Stimulated activated CD4-positive, alpha-beta T cell treated with anti-CD3 and anti-CD28 coated beads, Interleukin-2, amount 100 ng/mL, for 24 hours (primary cell): ENCODE data around the gene TBC1D13.
"Not testable (repeated sequence)": the region's sequence is repeated elsewhere in the genome, so short reads cannot be mapped to it uniquely, and the experiment has no call there.

Source experiments
- DNase-seq, 2 donors: peaks; one replicate each; pipeline ENCODE4 v3.0.0-alpha.2; 2020

The TBC1D13 gene, protein sequence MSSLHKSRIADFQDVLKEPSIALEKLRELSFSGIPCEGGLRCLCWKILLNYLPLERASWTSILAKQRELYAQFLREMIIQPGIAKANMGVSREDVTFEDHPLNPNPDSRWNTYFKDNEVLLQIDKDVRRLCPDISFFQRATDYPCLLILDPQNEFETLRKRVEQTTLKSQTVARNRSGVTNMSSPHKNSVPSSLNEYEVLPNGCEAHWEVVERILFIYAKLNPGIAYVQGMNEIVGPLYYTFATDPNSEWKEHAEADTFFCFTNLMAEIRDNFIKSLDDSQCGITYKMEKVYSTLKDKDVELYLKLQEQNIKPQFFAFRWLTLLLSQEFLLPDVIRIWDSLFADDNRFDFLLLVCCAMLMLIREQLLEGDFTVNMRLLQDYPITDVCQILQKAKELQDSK

DNA sequence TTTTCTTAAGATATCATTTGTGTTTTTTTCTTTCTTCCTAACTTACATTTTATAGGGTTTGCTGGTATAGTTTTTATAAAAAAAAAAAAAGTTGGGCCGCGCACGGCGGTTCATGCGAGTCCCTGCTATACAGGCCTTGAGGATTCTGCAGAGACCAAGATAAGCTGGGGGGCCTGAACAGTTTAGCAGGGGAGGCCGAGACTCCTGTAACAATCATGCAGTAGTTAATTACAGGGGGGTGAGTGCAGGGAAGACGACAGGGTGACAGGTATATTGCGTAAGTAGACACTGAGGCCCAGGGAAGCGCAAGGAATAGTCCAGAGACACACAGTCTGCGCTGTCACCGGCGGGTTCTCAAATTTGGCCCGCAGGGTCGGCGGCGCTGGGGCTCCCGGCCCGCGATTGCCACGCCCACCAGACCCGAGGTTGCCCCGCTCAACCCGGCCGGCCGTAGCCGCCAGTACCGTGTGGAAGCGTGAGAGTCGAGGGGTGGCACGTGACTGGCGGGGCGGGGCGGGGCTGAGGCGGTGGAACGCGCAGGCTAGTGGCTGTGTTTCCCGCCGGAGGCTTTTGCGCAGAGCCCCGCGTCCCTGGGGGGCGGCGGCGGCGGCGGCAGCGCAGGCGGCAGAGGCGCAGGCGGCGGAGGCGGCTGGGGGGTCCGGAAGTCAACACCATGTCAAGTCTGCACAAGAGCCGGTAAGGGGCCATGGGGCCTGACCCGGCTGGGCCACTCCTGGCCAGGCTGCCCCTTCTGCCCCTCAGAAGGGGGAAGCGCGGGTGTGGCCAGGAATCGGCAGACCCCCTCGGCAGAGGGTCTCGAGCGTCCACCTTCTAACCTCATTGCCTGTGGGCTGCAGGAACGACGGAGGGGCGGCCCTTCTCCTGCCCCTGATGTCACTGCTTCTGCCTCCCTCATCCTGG, at the start of gene TBC1D13:
TBC1D13 (plus strand) TSS at position 573 of the 921 bp plus-strand sequence; CDS start at position 674, 101 bp downstream.
- DNase-seq = peak; percentile 89 to 92

DNA sequence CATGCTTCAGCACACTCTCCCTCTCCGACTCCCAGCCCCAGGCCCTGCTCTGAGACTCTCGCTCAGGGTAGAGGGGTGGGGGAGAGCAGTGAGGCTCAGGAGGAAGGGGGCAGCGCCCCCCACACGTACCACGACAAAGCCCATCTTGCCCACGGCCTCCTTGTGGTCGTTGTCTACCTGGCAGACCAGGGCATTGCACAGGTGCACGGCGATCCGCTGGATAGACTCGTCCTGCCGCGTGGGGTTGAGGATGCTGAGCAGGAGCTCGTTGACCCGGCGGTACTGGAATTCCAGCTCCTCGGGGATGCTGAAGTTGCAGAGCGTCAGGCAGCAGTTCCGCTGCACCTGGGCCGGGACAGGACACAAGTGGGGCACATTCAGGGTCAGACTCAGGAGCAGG, 44.7 kb upstream of the TBC1D13 start:
- no peak for DNase-seq

DNA sequence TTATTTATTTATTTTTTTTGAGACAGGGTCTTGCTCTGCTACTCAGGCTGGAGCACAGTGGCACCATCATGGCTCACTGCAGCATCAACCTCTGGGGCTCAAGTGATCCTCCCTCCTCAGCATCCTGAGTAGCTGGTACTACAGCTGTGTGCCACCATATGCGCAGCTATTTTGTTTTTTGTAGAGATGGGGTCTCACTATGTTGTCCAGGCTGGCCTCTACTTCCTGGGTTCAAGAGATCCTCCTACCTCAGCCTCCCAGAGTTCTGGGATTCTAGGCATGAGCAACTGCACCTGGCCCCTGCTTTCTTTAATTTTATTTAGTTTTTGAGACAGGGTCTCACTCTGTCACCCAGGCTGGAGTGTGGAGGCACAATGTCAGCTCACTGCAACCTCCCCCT, 43.6 kb upstream of the TBC1D13 start:
- no peak for DNase-seq

DNA sequence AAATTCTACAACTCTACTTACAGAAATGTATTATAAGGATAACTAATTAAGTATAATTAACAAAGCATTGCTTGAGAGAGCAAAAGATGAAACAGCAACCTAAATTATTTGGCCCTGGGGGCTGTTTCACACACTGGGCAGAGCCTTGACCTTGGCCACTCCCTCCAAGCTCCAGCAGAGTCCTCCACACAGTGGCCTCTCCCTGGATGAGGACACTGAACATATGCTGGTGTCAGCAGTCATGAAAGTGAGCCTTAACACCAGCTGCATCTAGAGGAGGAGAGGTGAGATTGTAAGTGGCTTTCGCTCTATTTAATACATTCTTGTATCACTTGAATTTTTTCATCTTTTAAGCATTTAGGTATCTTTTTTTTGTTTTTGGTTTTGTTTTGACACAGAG, 39.8 kb upstream of the TBC1D13 start:
- no peak for DNase-seq

DNA sequence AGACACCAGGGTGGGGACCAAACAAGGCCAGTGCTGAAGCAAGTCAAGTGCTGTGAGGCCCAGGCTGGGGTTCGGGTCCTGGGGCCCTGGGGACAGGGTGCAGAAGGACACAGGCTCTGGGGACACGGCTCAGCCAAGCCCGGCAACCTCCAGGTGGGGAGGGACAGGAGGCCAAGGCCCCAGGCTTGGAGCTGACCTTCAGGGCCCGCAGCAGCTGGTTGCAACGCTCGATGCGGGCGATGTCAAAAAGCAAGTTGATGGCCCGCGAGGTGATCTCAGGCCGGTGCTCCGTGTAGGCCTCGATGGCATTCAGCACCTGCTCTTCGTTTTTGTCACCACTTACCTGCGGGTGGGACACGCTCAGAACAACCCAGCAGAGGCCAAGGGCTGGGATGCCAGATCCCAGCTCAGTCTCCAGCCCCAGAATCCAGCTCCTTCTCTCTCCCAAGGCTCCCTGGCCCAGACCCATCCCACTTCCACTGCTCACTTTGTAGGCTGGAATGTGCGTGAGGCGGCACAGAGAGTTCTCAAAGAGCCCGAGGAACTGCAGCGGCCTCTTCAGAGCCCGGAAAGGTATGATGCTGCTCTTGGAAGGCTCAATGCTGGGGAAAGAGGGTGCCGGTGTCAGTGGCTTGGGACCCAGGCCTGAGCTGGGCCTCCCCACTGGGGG, 36.0 kb upstream of the TBC1D13 start:
- DNase-seq = no peak

DNA sequence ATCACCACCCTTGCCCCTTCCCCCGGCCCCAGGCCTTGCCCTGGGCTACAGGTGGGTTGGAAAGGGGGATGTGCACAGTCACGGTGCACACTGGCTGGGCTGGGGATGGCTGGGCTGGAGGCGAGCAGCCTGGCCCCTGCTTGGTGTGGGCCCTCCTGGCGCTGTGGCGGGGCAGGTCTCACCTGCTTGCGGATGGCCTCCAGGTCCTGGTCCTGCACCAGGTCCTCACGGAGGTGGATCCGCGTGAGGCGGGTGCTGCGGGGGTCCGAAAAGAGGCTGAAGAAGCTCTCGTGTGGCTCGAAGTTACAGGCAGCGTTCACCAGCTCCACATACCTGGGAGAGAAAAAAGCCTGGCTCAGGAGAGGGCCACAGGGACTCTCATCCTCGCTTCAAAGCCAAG, 33.4 kb upstream of the TBC1D13 start:
- no peak for DNase-seq

DNA sequence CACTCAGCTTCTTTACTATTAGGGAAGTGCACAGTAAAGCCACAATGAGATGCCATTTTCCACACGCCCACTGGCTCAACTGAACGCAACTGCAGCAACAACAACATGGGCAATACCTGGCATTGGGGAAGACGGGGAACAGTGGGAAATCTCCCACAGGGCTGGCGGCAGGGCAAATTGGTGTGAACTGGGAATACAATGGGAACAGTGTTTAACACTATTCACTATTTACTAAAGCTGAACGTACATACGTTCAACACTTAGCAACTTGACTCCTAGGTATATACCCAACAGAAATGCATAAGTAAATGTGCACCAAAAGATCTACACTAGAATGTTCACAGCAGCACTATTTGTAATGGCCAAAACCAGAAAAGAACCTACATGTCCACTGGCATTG, 29.5 kb upstream of the TBC1D13 start:
- no peak for DNase-seq

DNA sequence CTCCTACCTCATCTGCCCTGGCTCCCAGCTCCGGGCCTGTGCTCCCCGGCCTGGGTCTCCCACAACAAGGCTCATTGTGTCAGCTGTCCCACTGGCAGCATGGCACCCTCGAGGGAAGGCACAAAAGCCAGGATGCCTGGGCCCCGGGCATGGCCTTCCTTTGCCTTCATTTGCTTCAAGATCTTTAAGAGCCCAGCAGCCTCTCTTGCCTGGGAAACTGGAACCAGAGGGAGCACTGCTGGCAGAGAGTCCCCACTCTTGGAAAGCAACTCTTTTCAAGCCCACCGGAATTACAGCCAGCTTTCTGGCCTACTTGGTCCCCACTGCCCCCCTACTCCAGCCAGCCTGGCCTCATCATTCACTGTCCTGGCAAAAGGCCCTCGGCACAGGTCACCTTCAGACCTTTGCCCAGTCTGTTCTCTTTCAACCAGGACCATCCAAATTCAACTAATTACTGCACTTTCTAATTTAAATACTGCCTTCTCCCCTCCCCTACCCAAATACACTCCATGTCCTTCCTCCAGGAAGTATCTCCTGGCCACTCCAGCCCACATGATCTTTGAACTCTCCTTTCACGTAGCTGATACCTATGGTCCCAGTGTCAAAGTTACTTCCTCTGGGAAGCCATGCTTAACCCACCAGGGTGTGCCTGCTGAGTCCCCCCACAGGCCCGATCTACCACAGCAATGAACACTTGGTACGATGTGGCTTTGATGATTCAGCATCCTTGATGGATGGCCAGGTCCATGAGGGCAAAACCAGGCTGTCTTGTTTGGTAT, 24.2 kb upstream of the TBC1D13 start:
- DNase-seq = no peak

DNA sequence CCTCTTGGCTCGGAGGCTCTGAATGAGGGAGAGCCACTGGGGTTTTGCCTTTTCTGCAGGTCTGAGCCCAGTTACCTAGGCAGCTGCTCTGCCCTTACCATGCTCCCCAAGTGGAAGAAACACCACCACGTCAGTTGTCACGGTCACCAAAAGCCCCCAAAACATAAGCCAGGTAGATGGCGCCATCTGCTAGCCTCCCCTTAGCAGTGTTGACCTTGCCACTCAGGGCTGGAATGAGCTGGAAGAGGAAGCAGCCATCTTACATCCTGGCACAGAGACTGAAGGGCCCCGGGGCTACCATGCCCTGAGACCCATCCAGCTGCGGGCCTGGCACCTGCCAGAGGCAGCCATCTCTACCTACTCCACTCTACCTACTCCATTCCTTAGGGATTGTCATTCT, 22.7 kb upstream of the TBC1D13 start:
- DNase-seq = no peak

DNA sequence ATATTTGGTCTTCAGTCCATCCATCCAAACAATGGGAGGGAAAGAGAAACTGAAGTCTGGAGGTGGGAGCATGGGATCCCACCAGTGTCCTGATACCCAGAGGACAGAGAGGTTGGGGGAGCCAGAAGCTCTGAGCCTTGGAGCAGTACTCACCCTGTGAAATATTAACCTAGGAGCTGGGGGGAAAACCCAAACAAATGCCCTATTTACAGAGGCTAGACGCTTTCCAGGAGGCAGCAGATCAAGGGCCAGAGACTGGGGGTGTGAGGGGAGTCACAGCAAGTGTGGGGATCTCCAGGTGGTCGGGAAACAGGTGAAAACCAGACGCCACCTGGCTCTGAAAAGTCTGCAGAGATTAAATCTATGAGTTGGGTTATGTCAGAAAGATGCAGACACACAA, 21.6 kb upstream of the TBC1D13 start:
- no peak for DNase-seq

DNA sequence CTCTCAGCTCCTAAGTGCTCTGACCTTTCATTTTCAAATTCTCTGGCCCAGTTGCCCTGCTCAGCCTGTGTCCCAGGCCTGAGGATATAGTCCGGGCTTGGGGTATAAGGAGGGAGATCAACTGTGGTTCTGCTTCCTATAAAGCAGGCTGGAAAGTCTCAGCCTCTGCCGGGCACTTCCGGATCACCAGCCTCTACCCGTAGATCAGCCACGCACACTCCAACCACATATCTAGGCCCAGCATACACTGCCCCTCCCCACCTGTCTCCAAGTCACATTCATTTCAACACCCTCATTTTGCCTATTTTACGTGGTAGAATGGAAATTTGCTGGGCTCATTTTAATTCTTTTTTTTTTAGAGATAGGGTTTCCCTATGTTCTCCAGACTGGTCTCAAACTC, 18.4 kb upstream of the TBC1D13 start:
- no peak for DNase-seq

DNA sequence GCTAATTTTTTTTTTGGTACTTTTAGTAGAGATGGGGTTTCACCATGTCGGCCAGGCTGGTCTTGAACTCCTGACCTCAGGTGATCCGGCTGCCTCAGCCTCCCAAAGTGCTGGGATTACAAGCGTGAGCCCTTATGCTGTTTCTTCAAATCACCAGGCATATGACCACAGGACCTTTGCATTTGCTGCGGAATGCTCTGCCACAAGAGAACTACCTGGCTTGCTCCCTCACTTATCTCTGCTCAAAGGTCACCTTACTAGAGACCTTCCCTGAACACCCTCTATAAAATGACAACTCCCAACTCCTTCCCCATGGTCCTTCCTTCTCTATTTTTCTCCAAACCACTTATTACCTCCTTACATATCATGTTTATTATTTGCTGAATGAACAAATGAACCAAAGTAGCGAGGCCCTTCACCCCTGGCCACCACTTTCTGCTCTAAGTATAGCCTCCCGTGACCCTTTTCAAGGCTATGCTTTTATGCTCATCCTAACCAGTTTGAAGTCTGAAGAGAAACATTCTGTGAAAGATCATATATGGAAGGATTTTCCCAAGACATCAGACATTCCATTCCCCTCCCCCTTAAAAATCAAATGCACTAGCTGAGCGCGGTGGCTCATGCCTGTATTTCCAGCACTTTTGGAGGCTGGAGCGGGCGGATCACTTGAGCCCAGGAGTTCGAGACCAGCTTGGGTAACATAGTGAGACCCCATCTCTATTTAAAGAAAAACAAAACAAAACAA, 16.6 kb upstream of the TBC1D13 start:
- no peak for DNase-seq

DNA sequence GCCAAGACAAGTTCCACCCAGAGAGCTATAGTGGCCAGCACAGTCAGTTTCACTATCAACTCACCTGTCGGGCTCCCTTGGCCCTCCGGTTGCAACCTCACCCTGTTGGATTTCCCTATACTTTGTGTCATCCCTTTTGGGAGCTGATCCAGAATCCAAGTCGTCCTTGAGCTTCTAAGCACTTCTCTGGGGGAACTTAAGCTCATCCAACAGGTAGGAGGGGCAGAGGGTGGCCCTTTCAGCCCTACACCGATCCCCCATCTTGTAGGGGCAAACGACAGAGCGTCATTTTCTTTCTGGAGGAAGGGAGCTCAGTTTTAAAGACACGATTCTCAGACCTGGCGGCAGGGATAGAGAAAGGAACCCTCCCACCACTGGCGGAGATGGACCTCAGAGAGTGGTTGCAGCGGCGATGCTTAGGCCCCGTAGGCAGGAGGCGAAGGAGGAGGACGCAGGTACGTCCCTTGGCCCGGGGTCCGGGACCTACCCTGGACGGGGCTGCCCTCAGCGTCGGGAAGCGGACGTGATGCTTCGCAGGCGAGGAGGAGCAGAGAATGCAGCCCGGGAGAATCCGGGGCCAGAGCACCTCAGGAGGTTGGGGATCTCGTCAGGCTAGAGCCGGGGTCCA, 15.8 kb upstream of the TBC1D13 start:
- no peak for DNase-seq

DNA sequence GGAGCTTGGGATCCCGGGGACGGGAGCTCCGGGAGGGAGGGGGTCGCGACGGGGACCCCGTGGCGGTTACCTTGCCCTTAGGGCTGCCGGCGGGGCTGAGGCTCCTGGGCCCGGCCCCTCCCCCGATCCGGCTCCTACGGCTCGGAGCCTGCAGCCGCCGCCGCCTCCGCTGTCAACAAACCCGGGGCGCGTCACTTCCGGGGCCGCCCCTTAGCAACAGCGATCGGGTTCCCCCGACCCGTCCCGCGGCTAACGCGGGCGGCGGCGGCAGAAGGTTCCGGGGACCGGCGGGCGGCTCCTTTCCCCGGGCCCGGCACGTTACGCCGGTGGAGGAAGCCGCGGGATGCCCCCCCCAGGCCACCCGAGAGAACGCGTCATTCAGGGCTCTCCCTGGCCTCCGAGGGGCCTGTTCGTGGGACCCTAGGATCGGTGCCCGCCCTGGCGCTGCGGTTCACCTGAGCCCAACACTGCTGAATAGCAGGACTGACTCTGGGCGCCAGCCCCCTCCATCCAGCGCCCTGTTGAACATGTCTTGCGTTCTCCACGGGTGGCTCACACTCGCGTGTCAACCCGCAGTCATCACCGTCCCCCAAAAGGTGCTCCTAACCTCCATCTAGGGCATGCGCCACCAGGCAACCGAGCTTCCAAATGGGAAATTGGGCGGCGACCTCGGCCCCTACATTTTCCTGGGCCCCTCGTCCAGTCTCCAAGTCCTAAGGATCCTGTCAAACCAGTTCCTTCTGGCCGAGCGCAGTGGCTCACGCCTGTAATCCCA, 15.1 kb upstream of the TBC1D13 start, which contains the start of gene ZER1:
ZER1 (minus strand) TSS at position 183 of the 775 bp plus-strand sequence. CDS start 16,362 bp downstream, outside the sequence.
- peak; percentile 94 to 97 for DNase-seq

DNA sequence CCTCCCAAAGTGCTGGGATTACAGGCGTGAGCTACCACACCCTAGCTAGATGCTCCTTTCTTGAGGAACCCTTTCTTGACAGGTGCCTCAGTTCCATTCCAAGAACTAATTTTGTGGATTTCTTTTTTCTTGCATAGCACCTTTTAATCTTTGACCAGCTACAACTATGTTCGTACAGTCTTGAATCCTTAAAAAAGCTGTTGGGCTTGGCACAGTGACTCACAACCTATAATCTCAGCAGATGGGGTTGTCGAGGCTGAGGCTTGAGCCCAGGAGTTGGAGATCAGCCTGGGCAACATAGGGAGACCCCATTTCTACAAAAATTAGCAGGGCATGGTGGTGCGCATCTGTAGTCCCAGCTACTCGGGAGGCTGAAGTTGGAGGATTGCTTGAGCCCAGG, 14.0 kb upstream of the TBC1D13 start:
- DNase-seq = no peak

DNA sequence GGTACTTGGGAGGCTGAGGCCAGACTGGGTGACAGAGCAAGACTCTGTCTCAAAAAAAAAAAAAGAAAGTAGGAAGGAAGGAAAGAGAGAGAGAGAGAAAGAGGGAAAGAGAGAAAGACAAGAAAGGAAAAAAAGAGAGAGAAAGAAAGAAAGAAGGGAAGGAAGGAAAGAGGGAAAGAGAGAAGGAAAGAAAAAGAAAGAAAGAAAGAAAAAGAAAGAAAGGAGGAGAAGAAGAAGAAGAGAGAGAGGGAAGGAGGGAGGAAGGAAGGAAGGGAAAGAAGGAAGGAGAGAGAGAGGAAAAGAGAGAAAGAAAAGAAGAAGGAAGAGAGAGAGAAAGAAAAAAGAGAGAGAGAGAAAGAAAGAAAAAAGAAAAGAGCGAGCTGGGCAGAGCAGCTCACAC, 12.2 kb upstream of the TBC1D13 start:
- no peak for DNase-seq

DNA sequence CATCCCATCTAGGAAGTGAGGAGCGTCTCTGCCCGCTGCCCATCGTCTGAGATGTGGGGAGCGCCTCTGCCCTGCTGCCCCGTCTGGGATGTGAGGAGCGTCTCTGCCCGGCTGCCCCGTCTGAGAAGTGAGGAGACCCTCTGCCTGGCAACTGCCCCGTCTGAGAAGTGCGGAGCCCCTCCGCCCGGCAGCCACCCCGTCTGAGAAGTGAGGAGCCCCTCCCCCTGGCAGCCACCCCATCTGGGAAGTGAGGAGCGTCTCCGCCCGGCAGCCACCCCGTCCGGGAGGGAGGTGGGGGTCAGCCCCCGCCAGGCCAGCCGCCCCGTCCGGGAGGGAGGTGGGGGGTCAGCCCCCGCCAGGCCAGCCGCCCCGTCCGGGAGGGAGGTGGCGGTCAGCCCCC, 7.0 kb upstream of the TBC1D13 start:
- DNase-seq = not testable (repeated sequence)

DNA sequence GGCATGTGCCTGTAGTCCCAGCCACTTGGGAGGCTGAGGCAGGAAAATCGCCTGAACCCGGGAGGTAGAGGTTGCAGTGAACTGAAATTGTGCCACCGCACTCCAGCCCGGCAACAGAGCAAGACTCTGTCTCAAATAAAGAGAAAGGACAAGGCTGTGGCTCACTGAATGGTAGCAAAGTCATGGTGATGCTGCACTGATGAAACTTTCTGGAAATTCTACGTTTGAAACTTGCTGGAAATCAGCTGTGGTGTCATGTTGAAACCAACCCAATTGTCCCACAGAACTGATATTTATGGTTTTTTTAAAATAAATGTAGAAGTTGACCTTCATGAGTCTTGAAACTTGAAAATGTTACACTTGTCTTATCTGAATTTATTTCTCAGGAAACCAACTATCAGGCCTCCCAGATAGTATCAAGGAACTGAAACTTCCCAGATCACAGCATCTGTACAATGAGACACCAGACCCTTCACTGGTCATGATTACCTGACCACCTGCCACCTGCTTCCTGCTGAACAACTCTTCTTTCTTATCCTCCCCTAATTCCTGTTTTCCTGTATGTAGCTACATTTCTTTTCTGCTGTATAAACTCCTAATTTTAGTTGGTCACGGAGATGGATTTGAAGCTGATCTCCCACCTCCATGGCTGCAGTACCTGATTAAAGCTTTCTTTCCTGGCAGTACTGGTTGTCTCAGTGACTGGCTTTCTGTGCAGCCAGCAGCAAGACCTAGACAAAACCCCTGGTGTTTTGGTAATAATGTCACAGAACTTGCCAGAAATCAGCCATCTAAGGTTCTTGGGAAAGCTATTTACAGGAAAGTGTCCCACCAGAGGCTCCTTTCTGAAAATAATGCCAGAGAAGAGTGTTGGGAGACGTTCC, 5.6 kb upstream of the TBC1D13 start:
- no peak for DNase-seq

DNA sequence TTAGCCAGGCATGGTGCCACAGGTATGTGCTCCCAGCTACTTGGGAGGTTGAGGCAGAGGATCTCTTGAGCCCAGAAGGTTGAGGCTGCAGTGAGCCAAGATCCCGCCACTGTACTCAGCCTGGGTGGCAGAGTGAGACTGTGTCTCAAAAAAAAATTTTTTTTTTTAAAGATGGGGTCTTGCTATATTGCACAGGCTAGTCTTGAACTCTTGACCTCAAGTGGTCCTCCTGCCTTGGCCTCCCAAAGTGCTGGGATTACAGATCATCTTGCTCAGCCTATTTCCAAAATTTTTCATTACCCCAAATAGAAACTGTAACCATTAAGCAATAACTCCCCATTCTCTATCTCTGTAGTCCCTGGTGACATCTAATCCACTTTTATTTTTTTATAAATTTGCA, 4.4 kb upstream of the TBC1D13 start:
- DNase-seq = no peak
